ENCODE data around the gene TRIM37.

Gene TRIM37

DNA sequence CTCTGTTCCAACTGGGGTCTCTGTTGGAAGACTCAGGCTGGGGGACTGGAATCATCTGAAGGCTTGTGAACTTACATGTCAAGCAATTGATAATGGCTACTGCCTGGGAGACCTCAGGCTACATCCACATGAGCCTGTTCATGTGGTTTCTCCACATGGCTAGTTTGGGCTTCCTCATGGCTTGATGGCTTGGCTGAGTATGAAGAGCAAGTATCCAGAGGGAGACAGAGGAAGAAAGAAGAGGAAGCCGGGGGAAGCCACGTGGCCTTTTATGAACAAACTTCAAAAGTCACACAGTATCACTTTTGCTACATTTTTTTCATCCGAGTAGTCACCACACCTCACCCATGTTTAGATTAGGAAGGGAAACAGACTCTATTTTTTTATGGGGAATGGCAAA lies 158.9 kb downstream of the TRIM37 start:
- no peak for DNase-seq (ENCODE audit: low read depth, low spot score)

GRCh38 chr17:58947411-58947810 lies 159.3 kb downstream of the TRIM37 start:
- no peak for DNase-seq (ENCODE audit: low read depth, low spot score)

- no peak for DNase-seq (ENCODE audit: low read depth, low spot score)
These were observed 162.5 kb downstream of the TRIM37 start for GRCh38 chr17:58944166-58944565.

DNA sequence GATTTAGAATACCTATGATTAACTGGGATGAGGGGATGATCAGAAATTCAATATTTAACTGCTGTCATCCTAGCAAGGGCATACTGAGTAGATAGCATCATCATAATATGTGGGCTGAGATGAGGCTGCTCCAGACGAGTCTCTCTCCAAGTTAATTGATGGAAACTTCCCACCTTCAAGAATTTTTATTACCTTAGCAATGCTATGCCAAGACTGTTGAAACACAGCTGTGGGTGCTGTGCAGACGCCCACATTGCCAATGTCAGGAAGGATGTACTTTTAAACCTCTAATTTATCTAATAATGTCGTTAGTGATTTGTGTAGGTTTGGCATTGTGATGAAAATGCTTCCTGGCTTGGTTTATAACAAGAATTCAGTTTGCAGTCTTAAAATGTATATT lies 170.4 kb downstream of the TRIM37 start:
- DNase-seq (ENCODE audit: low read depth, low spot score) = no peak

- no peak for DNase-seq (ENCODE audit: low read depth, low spot score)
These were observed 173.7 kb downstream of the TRIM37 start for GRCh38 chr17:58932956-58933355.
